ENCODE measurements around the gene ACY1.

ACY1 gene

GRCh38 chr3:51945926-51946705 is 37.2 kb upstream of the ACY1 start:
- no peak for DNase-seq (ENCODE audit: low spot score)

GRCh38 chr3:51946796-51947195 is 36.5 kb upstream of the ACY1 start:
- no peak for DNase-seq (ENCODE audit: low spot score)

GRCh38 chr3:51947215-51947900 is 36.0 kb upstream of the ACY1 start:
- DNase-seq (ENCODE audit: low spot score): no peak

GRCh38 chr3:51948016-51948580 is 35.2 kb upstream of the ACY1 start:
- no peak for DNase-seq (ENCODE audit: low spot score)

- DNase-seq (ENCODE audit: low spot score): no peak
Measured at GRCh38 chr3:51949121-51949520, 34.2 kb upstream of the ACY1 start.

- DNase-seq (ENCODE audit: low spot score): no peak
Measured at GRCh38 chr3:51950899-51951298, 32.4 kb upstream of the ACY1 start.

- DNase-seq (ENCODE audit: low spot score): no peak
Measured at GRCh38 chr3:51953445-51953844, 29.9 kb upstream of the ACY1 start.

- DNase-seq (ENCODE audit: low spot score): no peak
Measured at GRCh38 chr3:51954105-51954504, 29.2 kb upstream of the ACY1 start.

GRCh38 chr3:51954713-51955112 is 28.6 kb upstream of the ACY1 start:
- no peak for DNase-seq (ENCODE audit: low spot score)

GRCh38 chr3:51955175-51955892 is 28.0 kb upstream of the ACY1 start, which contains the start of gene GPR62:
TSS of gene GPR62 (plus strand) at chr3:51955381. CDS start at chr3:51955653, 272 bp downstream.
- DNase-seq (ENCODE audit: low spot score): no peak

- DNase-seq (ENCODE audit: low spot score): no peak
Measured at GRCh38 chr3:51955893-51956770, 27.2 kb upstream of the ACY1 start.

GRCh38 chr3:51957520-51958205 is 25.7 kb upstream of the ACY1 start:
- DNase-seq (ENCODE audit: low spot score): no peak

- DNase-seq (ENCODE audit: low spot score): no peak
Measured at GRCh38 chr3:51958603-51959521, 24.5 kb upstream of the ACY1 start.

GRCh38 chr3:51959651-51960050 is 23.7 kb upstream of the ACY1 start:
- no peak for DNase-seq (ENCODE audit: low spot score)

GRCh38 chr3:51960386-51960785 is 22.9 kb upstream of the ACY1 start:
- no peak for DNase-seq (ENCODE audit: low spot score)

- DNase-seq (ENCODE audit: low spot score): no peak
Measured at GRCh38 chr3:51961011-51961410, 22.3 kb upstream of the ACY1 start.

- no peak for DNase-seq (ENCODE audit: low spot score)
Measured at GRCh38 chr3:51961602-51962569, 21.4 kb upstream of the ACY1 start.

GRCh38 chr3:51962854-51963530 is 20.3 kb upstream of the ACY1 start:
- no peak for DNase-seq (ENCODE audit: low spot score)

Measured in activated CD4-positive, alpha-beta T cell treated with anti-CD3 and anti-CD28 coated beads, Interleukin-2, Interleukin-4, amounts not matched to agents 100 ng/mL and 50 ng/mL, durations not matched to agents 16 hours and 8 hours (primary cell).